ENCODE results near the gene RASGRF1.

Gene RASGRF1

DNA sequence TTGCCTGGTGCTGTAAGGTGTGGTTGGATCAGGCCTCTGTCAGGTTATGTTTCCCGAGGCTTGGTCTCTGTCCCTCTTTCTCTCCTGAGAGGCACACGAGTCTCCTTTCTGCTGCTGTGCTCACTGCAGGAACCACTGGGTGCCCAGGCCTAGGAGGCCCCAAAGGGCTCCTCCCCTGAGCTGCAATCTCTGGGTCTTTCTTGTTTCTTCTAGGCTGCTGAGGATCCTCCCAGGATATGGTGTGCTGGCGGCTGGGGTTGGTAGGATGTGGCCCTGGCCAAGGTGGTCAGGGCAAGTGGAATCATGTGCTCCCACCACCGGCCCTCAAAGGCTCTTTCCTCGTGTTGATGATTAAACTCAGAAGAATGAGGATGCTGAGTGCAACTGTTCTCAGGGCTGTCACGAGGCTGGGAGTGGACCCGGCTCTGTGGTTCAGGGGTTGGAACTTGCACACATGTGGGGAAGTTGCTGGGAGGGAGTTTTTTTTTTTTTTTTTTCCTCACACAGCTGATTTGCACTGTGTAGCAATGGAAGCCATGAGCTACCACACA, 102.1 kb downstream of the RASGRF1 start:
- DNase-seq (ENCODE audit: low read depth, low spot score): no peak
- no peak for TF ChIP-seq YY1 (IDR thresholded peaks at IDR 0.05; ENCODE audit: insufficient read depth, insufficient read length)
- TF ChIP-seq SUZ12 (IDR thresholded peaks at IDR 0.05; ENCODE audit: extremely low read depth, insufficient read depth, insufficient read length): no peak
- TF ChIP-seq ZNF274 (IDR thresholded peaks at IDR 0.05; ENCODE audit: low read depth, low read length): no peak
- Histone ChIP-seq H3K36me3 (ENCODE audit: insufficient read depth, insufficient read length, low read length) (no peaks in the 10 kb centered on the region), H3K9ac (ENCODE audit: insufficient read length, low read depth) (no peak overlapping the region), H3K4me3 (ENCODE audit: insufficient read length, low read depth) (no peak overlapping the region), H3K9me3 (ENCODE audit: insufficient read depth, low read length) (no peaks in the 10 kb centered on the region), H3K27me3 (ENCODE audit: insufficient read depth, insufficient read length) (peaks cover 5% of the 10 kb centered on the region), H3K4me1 (ENCODE audit: insufficient read depth, insufficient read length) (no peaks in the 10 kb centered on the region)

DNA sequence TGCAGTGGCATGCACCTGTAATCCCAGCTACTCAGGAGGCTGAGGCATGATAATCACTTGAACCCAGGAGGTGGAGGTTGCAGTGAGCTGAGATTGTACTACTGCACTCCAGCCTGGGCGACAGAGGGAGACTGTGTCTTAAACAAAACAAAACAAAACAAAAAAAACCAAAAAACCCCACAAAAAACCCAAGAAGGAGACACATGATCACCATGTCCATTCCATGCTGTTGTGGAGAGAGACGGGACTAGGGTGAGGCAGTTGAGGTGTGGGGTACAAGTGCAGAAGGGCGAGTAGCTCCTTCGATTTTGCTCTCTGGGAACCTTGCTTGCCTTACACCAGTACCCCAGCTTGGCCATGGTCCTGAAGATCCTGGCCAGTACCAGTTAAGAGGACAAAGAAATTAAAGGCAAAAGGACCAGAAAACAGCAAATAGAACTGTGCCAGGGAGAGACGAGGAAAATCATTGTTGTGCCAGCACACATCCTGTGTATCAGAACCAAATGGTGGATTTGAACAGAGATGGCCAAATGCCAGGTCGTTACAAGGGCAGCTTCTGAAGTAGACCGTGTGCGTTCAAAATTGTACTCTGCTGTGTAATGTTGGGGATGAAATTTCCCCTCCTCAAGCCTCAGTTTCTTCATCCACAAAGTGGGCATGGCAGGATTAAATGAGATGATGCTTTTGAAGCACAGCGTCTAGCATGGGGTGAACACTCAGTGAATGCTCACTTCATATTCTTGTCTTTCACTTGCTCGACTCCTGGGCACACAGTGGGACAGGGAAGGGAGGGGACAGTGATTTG, 102.8 kb downstream of the RASGRF1 start:
- H3K4me1 ChIP-seq (ENCODE audit: insufficient read depth, insufficient read length): no peaks in the 10 kb centered on the region
- H3K36me3 ChIP-seq (ENCODE audit: insufficient read depth, insufficient read length, low read length): no peaks in the 10 kb centered on the region
- no peak for DNase-seq (ENCODE audit: low read depth, low spot score)
- no peaks in the 10 kb centered on the region for H3K9me3 ChIP-seq (ENCODE audit: insufficient read depth, low read length)
- H3K27me3 ChIP-seq (ENCODE audit: insufficient read depth, insufficient read length): peaks cover 4% of the 10 kb centered on the region
- no peak overlapping the region for H3K4me3 ChIP-seq (ENCODE audit: insufficient read length, low read depth)
- TF ChIP-seq ZNF274 (IDR thresholded peaks at IDR 0.05; ENCODE audit: low read depth, low read length) (no peak), YY1 (IDR thresholded peaks at IDR 0.05; ENCODE audit: insufficient read depth, insufficient read length) (no peak), SUZ12 (IDR thresholded peaks at IDR 0.05; ENCODE audit: extremely low read depth, insufficient read depth, insufficient read length) (no peak)
- H3K9ac ChIP-seq (ENCODE audit: insufficient read length, low read depth): no peak overlapping the region

DNA sequence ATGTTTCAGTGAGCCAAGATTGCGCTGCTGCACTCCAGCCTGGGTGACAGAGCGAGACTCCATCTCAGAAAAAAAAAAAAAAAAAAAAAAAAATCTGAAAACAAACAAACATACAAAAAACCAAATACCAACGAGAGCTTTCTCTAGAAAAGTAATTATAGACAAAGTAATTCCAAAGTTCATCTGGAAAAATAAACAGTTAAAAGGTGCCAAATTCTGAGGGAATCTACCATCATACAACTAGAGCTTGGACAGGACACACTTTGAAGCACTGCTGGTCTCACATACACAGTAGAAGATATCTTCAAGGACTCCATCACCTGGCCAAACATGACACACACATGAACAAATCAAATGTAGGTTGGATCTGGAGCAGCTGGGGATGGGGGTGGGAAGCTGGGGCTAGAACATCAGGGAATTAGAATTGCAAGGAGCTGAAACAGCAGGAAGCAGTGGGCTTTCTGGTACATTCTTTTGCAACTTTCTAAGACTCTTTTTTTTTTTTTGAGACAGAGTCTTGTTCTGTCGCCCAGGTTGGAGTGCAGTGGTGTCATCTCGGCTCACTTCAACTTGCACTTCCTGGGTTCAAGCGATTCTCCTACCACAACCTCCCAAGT, 104.6 kb downstream of the RASGRF1 start:
- H3K4me1 ChIP-seq (ENCODE audit: insufficient read depth, insufficient read length): no peaks in the 10 kb centered on the region
- no peaks in the 10 kb centered on the region for H3K27me3 ChIP-seq (ENCODE audit: insufficient read depth, insufficient read length)
- no peaks in the 10 kb centered on the region for H3K36me3 ChIP-seq (ENCODE audit: insufficient read depth, insufficient read length, low read length)
- no peak overlapping the region for H3K4me3 ChIP-seq (ENCODE audit: insufficient read length, low read depth)
- TF ChIP-seq ZNF274 (IDR thresholded peaks at IDR 0.05; ENCODE audit: low read depth, low read length): no peak
- no peak overlapping the region for H3K9ac ChIP-seq (ENCODE audit: insufficient read length, low read depth)
- no peaks in the 10 kb centered on the region for H3K9me3 ChIP-seq (ENCODE audit: insufficient read depth, low read length)
- no peak for DNase-seq (ENCODE audit: low read depth, low spot score)

DNA sequence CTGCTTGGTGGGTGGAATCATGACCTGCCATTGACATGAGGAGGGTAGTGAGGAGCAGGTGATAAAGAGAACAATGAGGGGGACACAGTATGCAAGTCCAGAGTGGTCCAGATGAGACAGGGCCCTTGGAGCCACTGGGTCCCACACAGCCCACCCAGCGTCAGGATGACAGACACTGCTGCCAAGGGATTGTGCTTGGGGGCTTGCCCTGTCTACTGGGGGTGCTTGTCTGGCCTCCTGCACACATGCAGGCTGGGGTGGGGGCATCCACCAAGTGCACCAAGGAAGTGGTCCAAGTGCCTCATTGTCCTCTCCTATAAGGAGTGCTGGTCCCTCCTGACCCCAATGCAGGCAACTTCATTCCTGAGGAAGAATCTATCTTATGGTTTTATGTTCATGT, 106.5 kb downstream of the RASGRF1 start:
- DNase-seq (ENCODE audit: low read depth, low spot score): no peak
- no peaks in the 10 kb centered on the region for H3K9me3 ChIP-seq (ENCODE audit: insufficient read depth, low read length)
- H3K4me1 ChIP-seq (ENCODE audit: insufficient read depth, insufficient read length): peaks cover 6% of the 10 kb centered on the region
- H3K36me3 ChIP-seq (ENCODE audit: insufficient read depth, insufficient read length, low read length): no peaks in the 10 kb centered on the region
- TF ChIP-seq ZNF274 (IDR thresholded peaks at IDR 0.05; ENCODE audit: low read depth, low read length) (no peak), SUZ12 (IDR thresholded peaks at IDR 0.05; ENCODE audit: extremely low read depth, insufficient read depth, insufficient read length) (no peak), YY1 (IDR thresholded peaks at IDR 0.05; ENCODE audit: insufficient read depth, insufficient read length) (no peak)
- H3K4me3 ChIP-seq (ENCODE audit: insufficient read length, low read depth): no peak overlapping the region
- H3K9ac ChIP-seq (ENCODE audit: insufficient read length, low read depth): no peak overlapping the region
- no peaks in the 10 kb centered on the region for H3K27me3 ChIP-seq (ENCODE audit: insufficient read depth, insufficient read length)

DNA sequence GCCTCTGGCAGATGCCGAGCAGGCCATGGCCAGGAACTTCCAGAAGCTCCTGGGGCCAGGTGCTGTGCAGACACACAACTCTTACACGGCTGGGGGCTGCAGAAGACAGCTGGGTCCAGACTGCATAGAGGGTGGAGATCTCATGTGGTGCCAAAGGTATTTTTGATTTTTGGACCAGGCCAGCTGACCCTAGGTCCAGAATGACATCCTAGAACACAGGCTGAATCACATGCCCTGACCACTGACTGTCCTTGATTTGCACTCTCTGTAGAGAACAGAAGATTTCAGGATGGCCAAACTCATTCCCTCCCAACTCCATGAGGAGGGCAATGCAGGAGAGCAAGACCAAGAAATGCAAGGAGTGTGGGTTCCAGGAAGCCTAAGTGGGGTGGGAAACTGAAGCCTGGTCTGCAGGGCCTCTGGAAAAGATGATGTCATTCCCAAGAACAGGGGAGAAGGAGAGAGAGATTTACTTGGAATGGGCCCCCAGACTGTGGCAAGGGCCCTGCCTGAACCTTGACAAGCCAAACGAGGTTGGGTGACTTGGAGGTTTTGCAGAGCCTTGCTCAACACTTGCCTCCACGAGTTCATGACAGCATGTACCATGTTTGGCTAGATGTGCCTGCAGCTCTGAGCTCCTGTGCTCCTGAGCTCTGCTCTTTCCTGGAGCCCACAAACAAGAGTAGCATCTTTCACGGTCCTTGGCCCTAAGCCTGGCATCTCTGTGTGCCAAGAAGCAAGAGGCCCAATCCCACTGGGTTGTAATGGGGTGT, 107.2 kb downstream of the RASGRF1 start:
- H3K4me1 ChIP-seq (ENCODE audit: insufficient read depth, insufficient read length): peaks cover 6% of the 10 kb centered on the region

DNA sequence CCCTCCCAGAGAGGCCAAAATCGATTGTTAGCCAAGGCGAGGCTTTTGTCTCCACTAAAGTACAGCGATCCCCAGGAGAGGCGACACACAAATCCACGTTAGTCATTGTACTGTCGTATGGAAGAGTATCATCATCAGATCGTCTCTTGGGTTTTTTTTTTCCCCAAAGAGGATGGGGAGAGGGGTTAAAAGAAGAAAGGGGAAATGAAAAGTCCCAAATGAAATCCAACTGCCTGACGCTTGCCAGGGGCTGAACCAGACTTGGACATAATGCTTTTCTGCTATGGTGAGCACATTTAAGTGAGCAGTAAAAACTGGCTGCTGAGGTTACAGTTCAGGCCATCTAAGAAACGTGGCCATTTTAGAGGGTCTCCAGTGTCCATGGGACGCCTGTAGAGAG, 107.8 kb downstream of the RASGRF1 start:
- H3K4me3 ChIP-seq (ENCODE audit: insufficient read length, low read depth): no peak overlapping the region
- no peaks in the 10 kb centered on the region for H3K36me3 ChIP-seq (ENCODE audit: insufficient read depth, insufficient read length, low read length)
- H3K9ac ChIP-seq (ENCODE audit: insufficient read length, low read depth): no peak overlapping the region
- H3K9me3 ChIP-seq (ENCODE audit: insufficient read depth, low read length): no peaks in the 10 kb centered on the region
- H3K4me1 ChIP-seq (ENCODE audit: insufficient read depth, insufficient read length): peaks cover 6% of the 10 kb centered on the region
- TF ChIP-seq ZNF274 (IDR thresholded peaks at IDR 0.05; ENCODE audit: low read depth, low read length) (no peak), YY1 (IDR thresholded peaks at IDR 0.05; ENCODE audit: insufficient read depth, insufficient read length) (no peak), SUZ12 (IDR thresholded peaks at IDR 0.05; ENCODE audit: extremely low read depth, insufficient read depth, insufficient read length) (no peak)
- no peaks in the 10 kb centered on the region for H3K27me3 ChIP-seq (ENCODE audit: insufficient read depth, insufficient read length)
- no peak for DNase-seq (ENCODE audit: low read depth, low spot score)

More for the DNA sequence above, 107.2 kb downstream of the RASGRF1 start:
- Histone ChIP-seq H3K9ac (ENCODE audit: insufficient read length, low read depth) (no peak overlapping the region), H3K4me3 (ENCODE audit: insufficient read length, low read depth) (no peak overlapping the region), H3K27me3 (ENCODE audit: insufficient read depth, insufficient read length) (no peaks in the 10 kb centered on the region), H3K36me3 (ENCODE audit: insufficient read depth, insufficient read length, low read length) (no peaks in the 10 kb centered on the region), H3K9me3 (ENCODE audit: insufficient read depth, low read length) (no peaks in the 10 kb centered on the region)
- no peak for TF ChIP-seq YY1 (IDR thresholded peaks at IDR 0.05; ENCODE audit: insufficient read depth, insufficient read length)
- TF ChIP-seq SUZ12 (IDR thresholded peaks at IDR 0.05; ENCODE audit: extremely low read depth, insufficient read depth, insufficient read length): no peak
- TF ChIP-seq ZNF274 (IDR thresholded peaks at IDR 0.05; ENCODE audit: low read depth, low read length): no peak
- no peak for DNase-seq (ENCODE audit: low read depth, low spot score)

Data from NT2/D1 (cell line).